Spleen (tissue), 11 donors: ENCODE results near the gene RBP2. TPM values are rescaled to one million over a fixed set of nuclear protein-coding genes. Genes with fewer than 3 reads are reported as not detected.

Experiments used
- DNase-seq: peaks from one replicate; pipeline ENCODE4 v3.0.0-alpha.2; 2020
- H3K27ac ChIP-seq, 8 donors: fragments of 200-600 bp; sonication (generic) in 7 of 8; 1 replicate in 4 of 8; 2 replicates in 4 of 8; pipeline versions ENCODE4 v1.5.0 to v1.8.0; 2016 to 2021; ENCODE audit warnings: inconsistent platforms in 4 of 8, mild to moderate bottlenecking in 4 of 8, moderate library complexity in 1 of 8
- H3K27me3 ChIP-seq, 7 donors: fragments of 200-600 bp; sonication (generic) in 6 of 7; replicated peaks in 1 of 7; 1 replicate in 4 of 7; 2 replicates in 3 of 7; pipeline versions ENCODE4 v1.5.0 to v1.8.0; 2016 to 2021; ENCODE audit warnings: inconsistent platforms in 3 of 7, mild to moderate bottlenecking in 1 of 7
- H3K36me3 ChIP-seq, 6 donors: fragments of 200-600 bp; sonication (generic) in 5 of 6; 1 replicate in 4 of 6; 2 replicates in 2 of 6; pipeline versions ENCODE4 v1.5.0 to v1.8.0; 2016 to 2021; ENCODE audit warnings: inconsistent platforms in 2 of 6
- H3K4me1 ChIP-seq, 6 donors: fragments of 200-600 bp; sonication (generic) in 5 of 6; 1 replicate in 3 of 6; 2 replicates in 3 of 6; pipeline versions ENCODE4 v1.5.0 to v1.8.0; 2016 to 2021; ENCODE audit warnings: inconsistent platforms in 3 of 6
- H3K4me3 ChIP-seq, 8 donors: fragments of 200-600 bp; sonication (generic) in 7 of 8; 1 replicate in 4 of 8; 2 replicates in 4 of 8; pipeline versions ENCODE4 v1.5.0 to v1.8.0; 2016 to 2021; ENCODE audit warnings: inconsistent platforms in 4 of 8, mild to moderate bottlenecking in 4 of 8, moderate library complexity in 2 of 8
- H3K9me3 ChIP-seq, 8 donors: fragments of 200-600 bp; sonication (generic) in 7 of 8; 1 replicate in 4 of 8; 2 replicates in 4 of 8; pipeline versions ENCODE4 v1.5.0 to v1.8.0; 2016 to 2021; ENCODE audit warnings: inconsistent platforms in 4 of 8
- POLR2A ChIP-seq, 3 donors: fragments of 450-650 bp; IDR thresholded peaks; one replicate each; pipeline ENCODE4 v1.5.1; 2017; ENCODE audit warnings: antibody characterized with exemption in 3 of 3, mild to moderate bottlenecking in 1 of 3
- POLR2AphosphoS5 ChIP-seq, 3 donors: sonication (generic); formaldehyde crosslinking; IDR thresholded peaks; one replicate each; pipeline ENCODE4 v1.5.1; 2017; ENCODE audit warnings: antibody characterized with exemption in 3 of 3
- WGBS, 5 donors: extraction: QIAGEN DNeasy Blood & Tissue Kit in 3 of 5; methylation state at CpG; one replicate each; pipeline versions ENCODE4 v1.1.5 to v1.1.7; 2013 to 2018; 5-methylcytosine and 5-hydroxymethylcytosine counted together
- intact Hi-C: fragments of 100-400 bp; cut with DNase I; formaldehyde crosslinking; loops from one replicate; pipeline ENCODE4 v1.15.0; 2023; ENCODE audit warnings: low total_unique reads
- polyA plus RNA-seq, 3 donors: library from polyadenylated mRNA; stranded (reverse); fragments of 200-250 nt; gene quantifications; one replicate each; pipeline ENCODE4 v1.2.1, GENCODE V29; 2013
- total RNA-seq, 7 donors: library from RNA; depleted of rRNA in 3 of 7; stranded (reverse); fragments of >200 nt in 3 of 7; fragmentation: NEBNext Ultra II Directional in 4 of 7; extraction: Animal tissue kit (Norgen Biotek cat#: 25700) in 4 of 7; gene quantifications; one replicate each; pipeline versions ENCODE4 v1.1.0 to v1.2.1, GENCODE V29; 2016 to 2021
- TF ChIP-seq, protein P1 (sequence below), 11 experiments: fragments of 200-600 bp in 7 of 11; fragments of 450-650 bp in 4 of 11; sonication (generic) in 4 of 11; IDR thresholded peaks in 8 of 11; conservative IDR thresholded peaks in 3 of 11; 1 replicate in 7 of 11; 2 replicates in 4 of 11; pipeline versions ENCODE4 v1.4.0 to v1.8.0; 2016 to 2021; ENCODE audit warnings: antibody characterized with exemption in 11 of 11, inconsistent platforms in 4 of 11, mild to moderate bottlenecking in 1 of 11
- donor health status: healthy with polysubstance abuse.
- donor health status: DM: no; HTN: no; CAD: no; lungs with moderate emphysema.
- donor health status: DM: no; HTN: no; CAD: no.
- donor health status: Bipolar disorder and iron deficiency.
- donor health status: healthy.
- donor health status: DM: no; HTN: no; CAD: no.
- donor health status: DM: yes; HTN: yes; CAD: no.

RBP2 gene
- total and polyA plus RNA-seq, 10 donors: 1.2 TPM; not detected in 9

DNA sequence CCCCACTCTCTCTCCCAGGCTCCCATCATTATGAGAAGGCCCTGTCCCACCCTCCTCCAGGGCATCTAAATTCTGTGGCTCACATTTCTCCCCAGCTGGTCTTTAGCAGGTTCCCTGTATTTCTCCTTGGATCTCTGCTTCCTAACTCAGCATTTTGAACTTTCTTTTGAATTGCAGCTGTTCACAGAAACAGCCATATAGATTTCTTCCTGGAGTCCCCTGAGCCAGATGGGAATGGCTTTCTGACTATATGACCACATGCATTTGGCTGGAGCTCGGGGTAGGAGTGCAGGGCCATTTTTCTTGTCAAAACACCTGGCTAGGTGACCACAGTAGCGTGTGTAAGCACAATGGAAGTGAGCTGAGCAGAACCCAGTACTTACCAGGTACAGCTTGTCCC lies 22.0 kb downstream of the RBP2 start:
- 63 to 83% (median 74%) methylated on average over 2 of the region's 2 CpGs for WGBS, 5 donors

DNA sequence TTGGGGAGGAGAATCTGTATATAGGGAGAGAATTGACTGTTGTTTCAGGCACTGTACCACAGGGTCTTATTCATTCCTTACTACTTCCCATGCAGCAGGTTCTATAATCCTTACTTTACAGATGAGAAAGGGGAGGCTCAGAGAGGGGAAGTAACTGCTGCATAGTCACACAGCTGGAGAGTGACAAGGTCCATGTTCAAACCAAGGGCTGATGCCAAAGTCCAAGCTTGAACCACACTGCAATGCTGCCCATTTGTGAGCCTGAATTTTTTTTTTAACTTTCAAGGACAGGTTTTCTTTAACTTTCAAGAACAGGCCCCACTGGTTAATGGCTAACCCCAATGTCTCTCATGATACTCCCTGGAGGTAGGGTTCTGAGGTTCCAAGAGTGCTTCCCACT lies 26.2 kb downstream of the RBP2 start:
- H3K36me3 ChIP-seq: no peaks in the 10 kb centered on the region
- no peaks in the 10 kb centered on the region for H3K9me3 ChIP-seq
- H3K27me3 ChIP-seq: no peaks in the 10 kb centered on the region
- intact Hi-C loops: no loop called here
- TF ChIP-seq, protein P1, sequence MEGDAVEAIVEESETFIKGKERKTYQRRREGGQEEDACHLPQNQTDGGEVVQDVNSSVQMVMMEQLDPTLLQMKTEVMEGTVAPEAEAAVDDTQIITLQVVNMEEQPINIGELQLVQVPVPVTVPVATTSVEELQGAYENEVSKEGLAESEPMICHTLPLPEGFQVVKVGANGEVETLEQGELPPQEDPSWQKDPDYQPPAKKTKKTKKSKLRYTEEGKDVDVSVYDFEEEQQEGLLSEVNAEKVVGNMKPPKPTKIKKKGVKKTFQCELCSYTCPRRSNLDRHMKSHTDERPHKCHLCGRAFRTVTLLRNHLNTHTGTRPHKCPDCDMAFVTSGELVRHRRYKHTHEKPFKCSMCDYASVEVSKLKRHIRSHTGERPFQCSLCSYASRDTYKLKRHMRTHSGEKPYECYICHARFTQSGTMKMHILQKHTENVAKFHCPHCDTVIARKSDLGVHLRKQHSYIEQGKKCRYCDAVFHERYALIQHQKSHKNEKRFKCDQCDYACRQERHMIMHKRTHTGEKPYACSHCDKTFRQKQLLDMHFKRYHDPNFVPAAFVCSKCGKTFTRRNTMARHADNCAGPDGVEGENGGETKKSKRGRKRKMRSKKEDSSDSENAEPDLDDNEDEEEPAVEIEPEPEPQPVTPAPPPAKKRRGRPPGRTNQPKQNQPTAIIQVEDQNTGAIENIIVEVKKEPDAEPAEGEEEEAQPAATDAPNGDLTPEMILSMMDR (IDR thresholded peaks at IDR 0.05 in 8 of 11, conservative IDR thresholded peaks at IDR 0.05 in 3 of 11): no peak
- no peak for TF ChIP-seq POLR2AphosphoS5 (IDR thresholded peaks at IDR 0.05)
- no peak for TF ChIP-seq POLR2A (IDR thresholded peaks at IDR 0.05)
- no peaks in the 10 kb centered on the region for H3K4me1 ChIP-seq
- no peak overlapping the region for H3K4me3 ChIP-seq
- no peak for DNase-seq
- no peak overlapping the region for H3K27ac ChIP-seq

More for the DNA sequence above, 22.0 kb downstream of the RBP2 start:
- H3K36me3 ChIP-seq: no peaks in the 10 kb centered on the region
- H3K4me1 ChIP-seq: no peaks in the 10 kb centered on the region
- intact Hi-C loops: no loop called here
- DNase-seq: no peak
- TF ChIP-seq POLR2A (IDR thresholded peaks at IDR 0.05): no peak
- TF ChIP-seq POLR2AphosphoS5 (IDR thresholded peaks at IDR 0.05): no peak
- TF ChIP-seq, protein P1 (IDR thresholded peaks at IDR 0.05 in 8 of 11, conservative IDR thresholded peaks at IDR 0.05 in 3 of 11): no peak
- H3K27ac ChIP-seq: no peak overlapping the region
- H3K27me3 ChIP-seq: no peaks in the 10 kb centered on the region
- no peaks in the 10 kb centered on the region for H3K9me3 ChIP-seq
- H3K4me3 ChIP-seq: no peak overlapping the region

DNA sequence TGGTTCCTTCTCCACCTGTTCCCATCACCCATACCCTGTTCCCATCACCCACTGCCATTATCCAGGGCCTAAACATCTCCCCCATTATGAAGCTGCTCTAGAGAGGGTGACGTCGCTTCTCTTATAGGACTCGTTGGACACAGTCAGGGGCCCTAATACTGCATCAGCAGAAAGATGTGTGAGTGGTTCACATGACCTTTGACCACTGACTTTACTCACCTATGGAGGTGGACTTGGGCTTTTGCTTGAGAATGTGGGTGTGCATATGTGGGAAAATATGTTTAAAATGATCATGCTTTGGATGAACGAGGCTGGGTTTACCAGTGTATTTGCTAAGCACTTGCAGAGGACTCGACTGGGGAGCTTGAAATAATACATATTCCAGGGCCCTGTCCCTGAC lies 26.8 kb downstream of the RBP2 start:
- DNase-seq: no peak
- 82 to 93% (median 90%) methylated on average over 5 of the region's 5 CpGs for WGBS, 5 donors
- no peak for TF ChIP-seq POLR2A (IDR thresholded peaks at IDR 0.05)
- TF ChIP-seq POLR2AphosphoS5 (IDR thresholded peaks at IDR 0.05): no peak
- TF ChIP-seq, protein P1 (IDR thresholded peaks at IDR 0.05 in 8 of 11, conservative IDR thresholded peaks at IDR 0.05 in 3 of 11): no peak

DNA sequence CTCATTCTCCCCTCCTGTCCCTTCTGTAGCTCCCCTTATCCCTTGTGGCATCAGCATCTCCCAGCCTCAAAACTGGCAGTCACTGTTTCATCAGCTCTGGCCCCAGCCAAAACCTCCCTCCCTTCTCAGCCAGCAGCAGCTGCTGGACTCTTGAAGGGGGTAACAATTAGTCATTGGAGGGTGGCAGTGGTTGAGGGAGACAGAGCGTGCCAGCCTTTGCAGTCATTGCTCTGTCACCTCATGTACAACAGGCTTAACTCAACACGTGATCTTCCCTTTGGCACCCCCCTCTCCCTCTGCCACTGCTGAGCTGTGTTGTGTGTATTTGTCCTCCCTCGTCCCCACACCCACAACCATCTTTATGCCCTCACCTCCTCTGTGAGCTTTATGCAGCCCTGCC lies 28.2 kb downstream of the RBP2 start:
- intact Hi-C loops: no loop called here
- no peaks in the 10 kb centered on the region for H3K36me3 ChIP-seq
- TF ChIP-seq POLR2A (IDR thresholded peaks at IDR 0.05) (no peak), POLR2AphosphoS5 (IDR thresholded peaks at IDR 0.05) (no peak)
- TF ChIP-seq, protein P1 (IDR thresholded peaks at IDR 0.05 in 8 of 11, conservative IDR thresholded peaks at IDR 0.05 in 3 of 11): no peak
- WGBS, 5 donors: 60 to 88% (median 80%) methylated on average over 3 of the region's 3 CpGs
- H3K27me3 ChIP-seq: no peaks in the 10 kb centered on the region
- no peaks in the 10 kb centered on the region for H3K9me3 ChIP-seq
- no peak overlapping the region for H3K4me3 ChIP-seq
- no peaks in the 10 kb centered on the region for H3K4me1 ChIP-seq
- DNase-seq: no peak
- H3K27ac ChIP-seq: no peak overlapping the region

More for the DNA sequence above, 26.8 kb downstream of the RBP2 start:
- Histone ChIP-seq H3K4me1 (no peaks in the 10 kb centered on the region), H3K36me3 (no peaks in the 10 kb centered on the region), H3K9me3 (no peaks in the 10 kb centered on the region), H3K27ac (no peak overlapping the region), H3K4me3 (no peak overlapping the region), H3K27me3 (no peaks in the 10 kb centered on the region)
- intact Hi-C loops: no loop called here
